ENCODE data around the gene ARFGAP1. TPM values are rescaled to one million over a fixed set of nuclear protein-coding genes. Genes with fewer than 3 reads are reported as not detected.

The ARFGAP1 gene
- total and polyA plus RNA-seq, 2 of the 4 experiments (the other 2 are of a cell fraction) = 59.1 to 194 TPM

DNA sequence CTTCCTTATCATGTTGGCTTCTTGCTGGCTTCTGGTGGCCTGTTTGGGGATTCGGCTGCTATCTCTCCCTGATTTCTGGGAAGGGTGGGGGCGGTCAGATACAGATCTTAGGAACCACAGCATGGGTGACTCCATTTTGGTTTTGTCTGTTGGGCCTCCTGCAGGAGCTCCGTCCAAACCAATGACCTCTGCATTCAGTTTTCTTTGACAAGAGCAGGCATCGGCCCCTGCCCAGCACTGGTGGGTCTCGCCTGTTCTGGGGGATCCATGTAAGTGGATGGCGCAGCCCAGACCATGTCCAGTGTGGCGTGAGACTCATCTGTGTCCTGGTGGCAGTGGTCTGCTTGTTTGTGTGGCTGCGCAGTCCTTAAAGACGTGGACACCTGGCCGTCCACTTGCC is 8.6 kb upstream of the ARFGAP1 start:
- in situ Hi-C loops (cut with MboI; ENCODE audit: low sequenced_read_pairs) (no loop called here), intact Hi-C loops (cut with micrococcal nuclease) (no loop called here), dilution Hi-C loops (cut with HindIII; ENCODE audit: low sequenced_read_pairs, unreplicated experiment) (no loop called here)
- no peaks in the 10 kb centered on the region for H3K36me3 ChIP-seq (ENCODE audit: control insufficient read depth, insufficient read depth, low read length)
- 97% methylated on average over 5 of the region's 10 CpGs; no CpG with 5 or more reads in 1 of the 2 experiments for WGBS, 2 experiments (ENCODE audit: extremely low coverage in 2 of 2, insufficient read length in 1 of 2)
- H2BK120ac ChIP-seq (ENCODE audit: low read depth, low read length) = no peak overlapping the region
- H3K4ac ChIP-seq (ENCODE audit: low read depth, low read length) = no peak overlapping the region
- no TSS peak for BruUV-seq (replicated peaks)
- CTCF ChIA-PET = no interaction called here
- H3K9me3 ChIP-seq (ENCODE audit: control insufficient read depth, insufficient read depth, low read length) = peaks cover 2% of the 10 kb centered on the region; the same call in 1 of the 2 replicates
- H3K56ac ChIP-seq (ENCODE audit: extremely low read depth, insufficient read depth, low read length) = no peak overlapping the region
- H3K27ac ChIP-seq (ENCODE audit: insufficient read depth, low read length) = no peak overlapping the region
- no peaks in the 10 kb centered on the region for H3K9me1 ChIP-seq (ENCODE audit: insufficient read depth, low read length)
- peak overlapping the region; percentile 21 for H2AFZ ChIP-seq (replicated peaks; ENCODE audit: low read length, poor library complexity)
- DNase-seq (no peak), ATAC-seq (ENCODE audit: low read depth) (no peak)
- no peak overlapping the region for H2BK20ac ChIP-seq (ENCODE audit: low read depth, low read length)
- POLR2A ChIA-PET (ENCODE audit: unreplicated experiment) = no interaction called here
- H4K91ac ChIP-seq (ENCODE audit: insufficient read depth, low read depth, low read length) = no peak overlapping the region
- H3K18ac ChIP-seq (ENCODE audit: low read depth, low read length) = no peak overlapping the region
- no peak overlapping the region for H2BK5ac ChIP-seq (ENCODE audit: low read depth, low read length, poor library complexity, severe bottlenecking)
- H4K5ac ChIP-seq (ENCODE audit: low read depth, low read length) = no peak overlapping the region
- no peak overlapping the region for H3K4me2 ChIP-seq (ENCODE audit: low read depth, low read length)
- H3K9ac ChIP-seq (ENCODE audit: low read depth, low read length) = no peak overlapping the region
- no peak overlapping the region for H2AK9ac ChIP-seq (replicated peaks; ENCODE audit: low read depth, low read length, poor library complexity)
- no peaks in the 10 kb centered on the region for H3K79me1 ChIP-seq (ENCODE audit: low read depth in 1 of 2, low read length in 2 of 2)
- no peak overlapping the region for H2BK15ac ChIP-seq (ENCODE audit: low read depth, low read length)
- no peaks in the 10 kb centered on the region; the same call in 1 of the 2 replicates for H4K20me1 ChIP-seq (ENCODE audit: insufficient read depth, low read length)
- H3K4me3 ChIP-seq (ENCODE audit: insufficient read depth, low read depth, low read length) = no peak overlapping the region
- H3K4me1 ChIP-seq (ENCODE audit: control insufficient read depth, insufficient read depth, low read length) = no peaks in the 10 kb centered on the region; the same call in 1 of the 2 replicates
- H3K23ac ChIP-seq (ENCODE audit: low read depth, low read length) = no peak overlapping the region
- no peak overlapping the region for H3K14ac ChIP-seq (replicated peaks; ENCODE audit: low read depth, low read length)
- no peak overlapping the region for H2AK5ac ChIP-seq (ENCODE audit: low read depth, low read length)
- no peak overlapping the region for H4K8ac ChIP-seq (ENCODE audit: low read depth in 2 of 2, low read length in 2 of 2)
- TF ChIP-seq CHD1 (IDR thresholded peaks at IDR 0.05; ENCODE audit: low read depth, low read length) (no peak), SMC3 (IDR thresholded peaks at IDR 0.05; ENCODE audit: low read depth, low read length) (no peak), MAZ (IDR thresholded peaks at IDR 0.05; ENCODE audit: borderline replicate concordance, low read depth, low read length) (no peak), RAD21 (IDR thresholded peaks at IDR 0.05; ENCODE audit: low read length) (no peak), FOS (IDR thresholded peaks at IDR 0.05; ENCODE audit: low read depth, low read length) (no peak), CTCF (conservative IDR thresholded peaks at IDR 0.05; ENCODE audit: low read depth, low read length) (no peak), CEBPB (IDR thresholded peaks at IDR 0.05; ENCODE audit: low read depth, low read length) (no peak), RFX5 (IDR thresholded peaks at IDR 0.05; ENCODE audit: low read depth, low read length) (no peak), BHLHE40 (IDR thresholded peaks at IDR 0.05; ENCODE audit: low read depth, low read length) (no peak)
- TF ChIP-seq, protein P1, sequence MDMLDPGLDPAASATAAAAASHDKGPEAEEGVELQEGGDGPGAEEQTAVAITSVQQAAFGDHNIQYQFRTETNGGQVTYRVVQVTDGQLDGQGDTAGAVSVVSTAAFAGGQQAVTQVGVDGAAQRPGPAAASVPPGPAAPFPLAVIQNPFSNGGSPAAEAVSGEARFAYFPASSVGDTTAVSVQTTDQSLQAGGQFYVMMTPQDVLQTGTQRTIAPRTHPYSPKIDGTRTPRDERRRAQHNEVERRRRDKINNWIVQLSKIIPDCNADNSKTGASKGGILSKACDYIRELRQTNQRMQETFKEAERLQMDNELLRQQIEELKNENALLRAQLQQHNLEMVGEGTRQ (IDR thresholded peaks at IDR 0.05; ENCODE audit: low read depth, low read length) = no peak
- H3K27me3 ChIP-seq (ENCODE audit: control insufficient read depth, insufficient read depth, low read length) = peaks cover 65% of the 10 kb centered on the region
